ENCODE data around the gene LMO2. TPM values are rescaled to one million over a fixed set of nuclear protein-coding genes. Genes with fewer than 3 reads are reported as not detected.
"Not testable (repeated sequence)": the region's sequence is repeated elsewhere in the genome, so short reads cannot be mapped to it uniquely, and the experiment has no call there.

The LMO2 gene
- total and polyA plus RNA-seq, 2 experiments from 2014 or later: 25.6 to 33.4 TPM

DNA sequence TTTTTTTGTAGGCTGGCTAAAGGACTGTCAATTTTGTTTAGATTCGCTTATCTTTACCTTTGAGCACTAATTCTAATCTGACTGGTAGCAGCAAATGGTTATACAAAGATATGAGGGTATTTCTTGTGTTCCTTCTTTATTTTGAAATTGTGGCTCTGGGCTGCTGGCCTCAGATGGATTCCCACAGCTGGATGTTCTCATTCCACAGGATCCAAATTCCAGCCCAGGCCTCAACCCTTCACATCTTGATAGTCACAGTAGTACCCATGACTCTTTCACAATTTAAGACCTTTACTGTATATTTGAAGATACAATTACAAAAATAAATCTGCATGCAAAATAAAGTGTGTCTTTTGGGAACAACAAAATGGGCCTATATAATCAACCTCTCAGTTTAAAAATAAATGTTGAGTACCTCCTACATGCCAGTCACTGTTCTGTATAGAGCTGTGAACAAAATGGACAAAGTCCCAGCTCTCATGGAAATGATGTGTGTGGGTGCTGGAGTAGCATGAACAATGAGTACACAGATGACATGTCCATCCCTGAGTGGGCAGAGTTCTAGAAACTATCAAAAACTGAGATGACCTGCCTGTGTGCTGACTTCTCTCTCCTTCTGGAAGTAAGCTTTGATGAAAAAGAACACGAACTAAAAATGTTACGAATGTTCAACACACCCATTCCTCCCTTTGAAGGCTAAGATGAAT, 65.9 kb downstream of the LMO2 start:
- Histone ChIP-seq H3K4me3 (no peak overlapping the region), H3K27ac (no peak overlapping the region), H3K27me3 (peaks cover 75% of the 10 kb centered on the region), H3K4me1 (ENCODE audit: low read depth) (no peaks in the 10 kb centered on the region), H3K9me3 (ENCODE audit: low read depth) (no peaks in the 10 kb centered on the region), H3K36me3 (no peaks in the 10 kb centered on the region)
- no peak for TF ChIP-seq CTCF (IDR thresholded peaks at IDR 0.05; ENCODE audit: low read depth, low read length)
- peak in 1 of 2 donors; percentile 34 for DNase-seq (ENCODE audit: low read depth in 1 of 2, low spot score in 1 of 2)

- H3K4me3 ChIP-seq; H3K36me3 ChIP-seq; H3K4me1 ChIP-seq (ENCODE audit: low read depth); H3K9me3 ChIP-seq (ENCODE audit: low read depth); H3K27ac ChIP-seq; DNase-seq (ENCODE audit: low read depth in 1 of 2, low spot score in 1 of 2): not testable (repeated sequence)
- peaks cover 71% of the 10 kb centered on the region for H3K27me3 ChIP-seq
Measured at GRCh38 chr11:33822981-33823380, 68.9 kb downstream of the LMO2 start.

- no peak for TF ChIP-seq CTCF (IDR thresholded peaks at IDR 0.05; ENCODE audit: low read depth, low read length)
- H3K4me3 ChIP-seq: no peak overlapping the region
- H3K4me1 ChIP-seq (ENCODE audit: low read depth): no peaks in the 10 kb centered on the region
- H3K9me3 ChIP-seq (ENCODE audit: low read depth): no peaks in the 10 kb centered on the region
- H3K27me3 ChIP-seq: peaks cover 74% of the 10 kb centered on the region
- H3K27ac ChIP-seq: no peak overlapping the region
- no peaks in the 10 kb centered on the region for H3K36me3 ChIP-seq
- no peak for DNase-seq (ENCODE audit: low read depth in 1 of 2, low spot score in 1 of 2)
Measured at GRCh38 chr11:33819278-33820035, 72.4 kb downstream of the LMO2 start.

Other genes starting within 250 kb of the LMO2 start
- gene C11orf91, start 191.2 kb downstream of the LMO2 start, total RNA-seq: not detected in 2 replicates
- gene C11orf91, start 191.2 kb downstream of the LMO2 start, polyA plus RNA-seq: 0.23 TPM in 1 of 2 replicates, not detected in the other
- gene CD59, start 155.7 kb downstream of the LMO2 start, total RNA-seq: 60.6 and 61.1 TPM in 2 replicates
- gene CD59, start 155.7 kb downstream of the LMO2 start, polyA plus RNA-seq: 97.1 and 108 TPM in 2 replicates
- gene FBXO3, start 117.6 kb downstream of the LMO2 start, total RNA-seq: 36.1 and 38.2 TPM in 2 replicates
- 31.1 and 34.4 TPM in 2 replicates for gene FBXO3, start 117.6 kb downstream of the LMO2 start, polyA plus RNA-seq
- 249 and 286 TPM in 2 replicates for gene CAPRIN1, start 159.7 kb upstream of the LMO2 start, total RNA-seq
- gene CAPRIN1, start 159.7 kb upstream of the LMO2 start, polyA plus RNA-seq: 120 and 163 TPM in 2 replicates
- 19.2 and 23.6 TPM in 2 replicates for gene NAT10, start 213.6 kb upstream of the LMO2 start, total RNA-seq
- gene NAT10, start 213.6 kb upstream of the LMO2 start, polyA plus RNA-seq: 19.4 and 28.0 TPM in 2 replicates